OCI-LY1 (cell line): ENCODE results near the gene SLC12A7.

Source experiments
- EZH2 ChIP-seq: fragments of 200-600 bp; sonication (generic), shearing (Covaris generic); IDR thresholded peaks from 2 replicates; pipeline ENCODE4 v1.8.0; 2017; ENCODE audit warnings: borderline replicate concordance, mixed run types, mild to moderate bottlenecking, antibody characterized with exemption, low read length, moderate library complexity, mixed read lengths
- TF ChIP-seq, protein P1 (sequence below): fragments of 200-600 bp; sonication (generic), shearing (Covaris generic); IDR thresholded peaks from 2 replicates; pipeline ENCODE4 v1.5.1; 2017; ENCODE audit warnings: mild to moderate bottlenecking, antibody characterized with exemption, low read length, moderate library complexity, mixed read lengths

DNA sequence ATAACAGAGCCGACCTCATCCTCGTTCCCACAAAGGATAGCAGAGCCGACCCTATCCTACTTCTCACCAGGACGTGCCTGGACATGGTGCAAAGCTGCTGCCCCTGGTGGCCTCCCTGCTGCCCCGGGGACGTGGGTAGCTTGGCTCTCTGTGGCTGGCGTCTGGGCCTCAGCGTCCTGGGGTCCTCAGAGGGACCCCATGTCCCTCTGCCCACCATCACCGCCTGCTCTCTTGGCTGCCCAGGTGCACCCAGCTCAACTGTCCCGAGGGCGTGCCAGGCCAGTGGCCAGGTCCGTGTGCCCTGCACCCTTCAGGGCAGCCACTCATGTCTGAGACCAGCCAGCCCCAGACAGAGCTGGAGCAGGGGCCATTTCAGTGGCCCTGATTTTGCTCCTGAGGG is 94.8 kb downstream of the SLC12A7 start:
- TF ChIP-seq, protein P1, sequence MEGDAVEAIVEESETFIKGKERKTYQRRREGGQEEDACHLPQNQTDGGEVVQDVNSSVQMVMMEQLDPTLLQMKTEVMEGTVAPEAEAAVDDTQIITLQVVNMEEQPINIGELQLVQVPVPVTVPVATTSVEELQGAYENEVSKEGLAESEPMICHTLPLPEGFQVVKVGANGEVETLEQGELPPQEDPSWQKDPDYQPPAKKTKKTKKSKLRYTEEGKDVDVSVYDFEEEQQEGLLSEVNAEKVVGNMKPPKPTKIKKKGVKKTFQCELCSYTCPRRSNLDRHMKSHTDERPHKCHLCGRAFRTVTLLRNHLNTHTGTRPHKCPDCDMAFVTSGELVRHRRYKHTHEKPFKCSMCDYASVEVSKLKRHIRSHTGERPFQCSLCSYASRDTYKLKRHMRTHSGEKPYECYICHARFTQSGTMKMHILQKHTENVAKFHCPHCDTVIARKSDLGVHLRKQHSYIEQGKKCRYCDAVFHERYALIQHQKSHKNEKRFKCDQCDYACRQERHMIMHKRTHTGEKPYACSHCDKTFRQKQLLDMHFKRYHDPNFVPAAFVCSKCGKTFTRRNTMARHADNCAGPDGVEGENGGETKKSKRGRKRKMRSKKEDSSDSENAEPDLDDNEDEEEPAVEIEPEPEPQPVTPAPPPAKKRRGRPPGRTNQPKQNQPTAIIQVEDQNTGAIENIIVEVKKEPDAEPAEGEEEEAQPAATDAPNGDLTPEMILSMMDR = no peak
- TF ChIP-seq EZH2 = no peak
